HepG2 (cell line): ENCODE results near the gene FLT3LG. TPM values are rescaled to one million over a fixed set of nuclear protein-coding genes. Genes with fewer than 3 reads are reported as not detected.

Experiments used
- AGO1 ChIP-seq: fragments of 200-400 bp; formaldehyde crosslinking; IDR thresholded peaks from 2 replicates; pipeline ENCODE4 v1.6.1; 2017; ENCODE audit warnings: mild to moderate bottlenecking, low read depth, low read length, moderate library complexity; ENCODE audit not compliant: poor library complexity, severe bottlenecking
- AHR ChIP-seq: IDR thresholded peaks from 2 replicates; pipeline ENCODE4 v1.6.1; 2018; ENCODE audit warnings: missing genetic modification reagents, missing compliant biosample characterization
- CREB1 ChIP-seq, 2 experiments: fragments of 450-650 bp in 1 of 2; IDR thresholded peaks; 2 replicates each; pipeline ENCODE4 v1.6.1; 2016 to 2017; ENCODE audit warnings: control low read depth in 1 of 2, mild to moderate bottlenecking in 1 of 2, missing compliant biosample characterization in 1 of 2, missing genetic modification characterization in 1 of 2
- EED ChIP-seq: sonication (generic); formaldehyde crosslinking; IDR thresholded peaks from 2 replicates; pipeline ENCODE4 v1.5.0; 2020; ENCODE audit warnings: mild to moderate bottlenecking, missing genetic modification reagents
- GTF3A ChIP-seq: sonication (generic); formaldehyde crosslinking; conservative IDR thresholded peaks from 2 replicates; pipeline ENCODE4 v1.4.0; 2020; ENCODE audit warnings: mild to moderate bottlenecking, missing genetic modification reagents
- HNF4G ChIP-seq, 2 experiments: sonication (generic) in 1 of 2; formaldehyde crosslinking in 1 of 2; IDR thresholded peaks; 2 replicates each; pipeline versions ENCODE4 v1.4.0 to v1.6.1; 2011 to 2020; ENCODE audit warnings: borderline replicate concordance in 2 of 2, low read depth in 2 of 2, mild to moderate bottlenecking in 2 of 2, low read length in 1 of 2, missing genetic modification reagents in 1 of 2, moderate library complexity in 1 of 2
- MAFG ChIP-seq: sonication (generic); formaldehyde crosslinking; IDR thresholded peaks from 2 replicates; pipeline ENCODE4 v1.5.1; 2020; ENCODE audit warnings: mild to moderate bottlenecking, missing genetic modification reagents
- PAWR ChIP-seq: sonication (generic); formaldehyde crosslinking; IDR thresholded peaks from 2 replicates; pipeline ENCODE4 v1.4.0; 2020; ENCODE audit warnings: missing genetic modification reagents, mild to moderate bottlenecking, borderline replicate concordance
- PRMT3 ChIP-seq: sonication (generic); formaldehyde crosslinking; IDR thresholded peaks from 2 replicates; pipeline ENCODE4 v1.8.1; 2022; ENCODE audit warnings: low read depth, mild to moderate bottlenecking, moderate library complexity, missing genetic modification reagents, borderline replicate concordance
- SRSF9 ChIP-seq: fragments of 200-400 bp; formaldehyde crosslinking; IDR thresholded peaks from 2 replicates; pipeline ENCODE4 v1.6.1; 2018; ENCODE audit warnings: borderline replicate concordance, mild to moderate bottlenecking, low read depth, low read length; ENCODE audit not compliant: insufficient read depth, poor library complexity, severe bottlenecking
- TEF ChIP-seq: sonication (generic); formaldehyde crosslinking; IDR thresholded peaks from 2 replicates; pipeline ENCODE4 v1.5.0; 2020; ENCODE audit warnings: missing genetic modification reagents
- ZFX ChIP-seq: sonication (generic); formaldehyde crosslinking; IDR thresholded peaks from 2 replicates; pipeline ENCODE4 v1.4.0; 2020; ENCODE audit warnings: mild to moderate bottlenecking, low read depth, missing genetic modification reagents, moderate library complexity
- ZHX2 ChIP-seq, 2 experiments: sonication (generic) in 1 of 2; formaldehyde crosslinking in 1 of 2; IDR thresholded peaks; 2 replicates each; pipeline versions ENCODE4 v1.6.1 to v1.9.0; 2014 to 2022; ENCODE audit warnings: antibody characterized with exemption in 1 of 2, borderline replicate concordance in 1 of 2, inconsistent platforms in 1 of 2, low read depth in 1 of 2, missing genetic modification reagents in 1 of 2
- ZNF646 ChIP-seq: sonication (generic); formaldehyde crosslinking; IDR thresholded peaks from 2 replicates; pipeline ENCODE4 v1.9.0; 2021; ENCODE audit warnings: mild to moderate bottlenecking, missing genetic modification reagents
- polyA plus RNA-seq, 8 experiments: library from polyadenylated mRNA; depleted of rRNA in 3 of 8; stranded (reverse) in 7 of 8; unstranded in 1 of 8; fragments of >200 nt; fragmentation: Illumina TruSeq in 4 of 8; extraction: Trizol in 4 of 8; gene quantifications; 2 replicates each; pipeline versions ENCODE4 v1.2.1 to v1.2.3, GENCODE V29; 2011 to 2016; ENCODE audit warnings: low read depth in 4 of 8, missing spikeins in 1 of 8, mixed read lengths in 1 of 8; ENCODE audit not compliant: insufficient read depth in 1 of 8
- total RNA-seq, 5 experiments: library from RNA; depleted of rRNA; stranded (reverse); fragments of >200 nt; fragmentation: Illumina TruSeq; extraction: Trizol; gene quantifications; 2 replicates each; pipeline ENCODE4 v1.2.3, GENCODE V29; 2016; ENCODE audit warnings: low read depth in 1 of 5

The FLT3LG gene
- total and polyA plus RNA-seq, 2 of the 13 experiments (the other 11 are each of a cell fraction or from before 2014, with no cell fraction given), result 1.5 to 2.6 TPM

GRCh38 chr19:49489601-49490167 is 15.7 kb downstream of the FLT3LG start (continued):
- TF ChIP-seq TEF, result no peak
- no peak for TF ChIP-seq HNF4G (IDR thresholded peaks at IDR 0.05; ENCODE audit: borderline replicate concordance, low read depth, low read length)
- TF ChIP-seq HNF4G (CRISPR knock-in tag; IDR thresholded peaks at IDR 0.05; ENCODE audit: borderline replicate concordance, low read depth), result no peak
- TF ChIP-seq PAWR (CRISPR knock-in tag), result no peak
- no peak for TF ChIP-seq EED (CRISPR knock-in tag)
- peak; percentile 83 for TF ChIP-seq PRMT3
- TF ChIP-seq CREB1 (IDR thresholded peaks at IDR 0.05), result no peak
- TF ChIP-seq CREB1 (CRISPR knock-in tag; IDR thresholded peaks at IDR 0.05), result no peak
- no peak for TF ChIP-seq ZHX2 (IDR thresholded peaks at IDR 0.05; ENCODE audit: low read depth)
- no peak for TF ChIP-seq ZHX2 (CRISPR knock-in tag; IDR thresholded peaks at IDR 0.05; ENCODE audit: borderline replicate concordance)
- TF ChIP-seq AHR, result no peak
- no peak for TF ChIP-seq SRSF9
- TF ChIP-seq MAFG (CRISPR knock-in tag), result no peak
- no peak for TF ChIP-seq ZNF646 (CRISPR knock-in tag)
- TF ChIP-seq ZFX, result peak; percentile 58
- no peak for TF ChIP-seq AGO1
- TF ChIP-seq GTF3A (CRISPR knock-in tag), result no peak
